GM21619 (cell line): Measurements from ENCODE around the gene TGM5.

Experiments used
- ATAC-seq: cut with Tn5 transposase; IDR thresholded peaks from one replicate; pipeline ENCODE4 v1.9.1; 2021; ENCODE audit not compliant: unreplicated experiment

The TGM5 gene

DNA sequence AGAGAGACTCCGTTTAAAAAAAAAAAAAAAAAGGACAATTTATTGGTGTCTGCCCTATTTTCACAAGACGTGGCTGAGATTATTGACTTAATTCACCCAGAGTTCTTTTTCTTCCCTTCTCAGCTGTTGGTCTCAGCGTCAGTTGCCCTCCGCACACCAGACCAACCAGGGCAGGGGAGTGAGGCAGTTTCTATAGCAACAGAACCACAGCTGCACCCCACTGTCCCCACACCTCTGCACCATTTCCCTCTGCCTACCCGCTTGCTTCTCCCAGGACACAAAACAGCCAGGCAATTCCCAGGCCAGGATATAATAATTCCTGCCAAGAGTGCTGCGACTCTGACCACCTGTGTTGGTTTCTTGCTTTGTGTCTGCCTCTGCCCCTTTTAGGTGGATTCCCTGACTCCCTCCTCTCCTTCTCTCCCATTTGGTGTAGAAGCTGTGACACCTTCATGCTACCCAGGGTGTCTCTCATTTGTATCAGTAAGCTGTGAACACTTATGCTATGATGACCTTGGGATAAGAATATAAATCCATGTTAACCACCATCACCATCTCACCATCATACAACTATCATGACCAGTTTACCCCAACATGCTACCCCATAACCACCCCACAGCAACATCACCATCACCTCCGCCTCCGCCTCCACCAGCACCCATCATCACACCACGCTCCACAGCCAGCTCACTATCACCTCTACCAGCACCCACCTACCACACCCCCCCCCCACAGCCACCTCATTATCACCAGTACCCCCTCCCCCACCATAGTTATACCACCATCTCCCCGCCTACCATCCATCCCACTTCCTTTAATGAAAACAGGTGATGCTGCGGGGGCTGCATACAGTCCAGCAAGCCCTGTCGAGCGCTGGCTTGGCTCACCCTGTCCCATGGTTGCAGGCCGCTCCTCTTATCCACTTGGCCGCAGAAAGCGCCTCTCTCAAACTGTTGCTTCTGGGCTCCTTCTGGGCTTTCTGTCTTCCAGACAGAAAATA, 46.5 kb downstream of the TGM5 start:
- ATAC-seq = no peak

DNA sequence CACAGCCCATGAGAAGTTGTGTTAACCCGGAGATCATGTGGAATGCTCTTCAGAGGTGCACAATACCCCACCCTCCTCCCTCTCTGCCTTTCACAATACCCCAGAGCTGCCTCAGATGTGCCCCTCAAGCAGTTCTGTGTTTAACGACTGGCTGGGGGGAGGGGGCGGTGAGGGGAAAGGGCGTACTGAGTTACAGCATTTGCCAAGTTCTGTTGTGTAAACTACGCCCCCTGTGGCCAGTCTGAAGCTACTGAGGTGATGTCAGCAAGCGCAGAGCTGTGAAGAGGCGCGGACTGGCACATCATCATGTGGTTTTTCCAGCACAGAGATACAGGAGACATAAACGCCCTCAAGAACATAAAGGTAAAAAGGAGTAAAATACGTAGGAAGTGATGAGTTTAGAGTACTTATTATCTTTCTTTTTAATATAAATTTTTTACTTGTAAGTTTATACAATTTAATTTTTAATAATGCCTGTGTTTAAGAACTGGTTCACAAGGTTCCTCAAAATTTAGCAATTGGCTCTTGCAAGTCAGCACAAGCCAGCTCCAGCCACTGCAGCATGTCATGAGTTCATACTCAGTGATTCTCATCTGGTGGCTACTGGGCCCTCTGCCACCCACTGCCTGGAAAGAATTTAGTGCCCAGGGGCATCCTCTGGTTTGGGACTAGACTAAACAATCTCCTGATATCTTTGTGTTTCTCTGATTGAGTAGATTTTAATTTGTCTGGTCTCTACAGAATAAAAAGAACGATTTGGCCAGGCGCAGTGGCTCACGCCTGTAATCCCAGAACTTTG, 47.6 kb downstream of the TGM5 start:
- ATAC-seq = no peak

DNA sequence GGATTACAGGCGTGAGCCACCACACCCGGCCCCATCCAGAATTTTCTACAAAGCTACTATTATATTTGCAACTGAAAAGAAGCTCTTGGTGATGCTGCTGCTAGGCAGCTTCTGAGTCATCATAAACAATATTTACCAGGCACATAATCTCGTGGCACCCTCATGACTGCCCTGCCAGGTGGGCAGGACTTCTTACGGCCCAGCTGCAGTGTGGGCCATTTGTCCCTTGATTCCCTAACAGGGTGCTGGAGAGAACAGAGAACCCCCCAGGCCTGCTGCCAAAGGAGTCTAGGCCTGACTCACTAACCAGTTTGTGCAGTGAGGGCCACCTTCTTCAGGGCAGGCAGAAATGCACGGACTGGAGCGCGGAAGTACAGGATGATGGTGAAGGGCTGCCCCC, 50.8 kb downstream of the TGM5 start:
- no peak for ATAC-seq

DNA sequence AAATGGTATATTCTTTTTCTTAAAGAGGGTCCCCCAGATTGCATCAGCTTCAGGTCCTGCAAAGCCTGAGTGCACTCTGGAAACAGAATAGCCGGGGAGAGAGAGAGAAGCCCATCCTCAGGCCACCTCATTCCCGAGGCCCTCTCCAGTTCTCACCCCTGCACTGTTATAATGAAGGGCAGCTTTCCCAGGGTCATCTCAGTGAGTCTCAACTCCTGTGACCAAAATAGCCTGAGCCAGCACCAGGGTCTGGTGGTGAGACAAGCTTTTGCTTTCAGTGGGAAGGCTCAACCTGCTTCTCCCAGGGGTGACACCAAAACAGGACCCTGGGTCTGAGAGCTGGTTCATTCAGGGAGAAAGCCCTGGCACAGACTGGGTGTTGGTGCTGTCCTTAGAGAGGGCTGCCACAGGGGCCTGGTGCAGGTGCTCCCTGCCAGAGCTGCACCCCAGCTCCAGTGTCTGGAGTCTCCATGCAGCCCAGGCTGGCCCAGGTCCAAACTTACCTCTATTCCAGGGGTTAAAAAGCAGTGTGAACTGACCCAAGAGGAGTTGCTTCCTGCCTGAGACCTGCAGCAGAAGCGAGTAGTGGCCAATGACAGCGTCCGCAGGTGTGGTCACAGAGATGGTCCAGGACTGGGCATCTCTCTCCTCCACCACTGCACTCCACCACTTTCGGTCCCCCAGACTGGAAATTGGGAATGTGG, 52.0 kb downstream of the TGM5 start:
- no peak for ATAC-seq

DNA sequence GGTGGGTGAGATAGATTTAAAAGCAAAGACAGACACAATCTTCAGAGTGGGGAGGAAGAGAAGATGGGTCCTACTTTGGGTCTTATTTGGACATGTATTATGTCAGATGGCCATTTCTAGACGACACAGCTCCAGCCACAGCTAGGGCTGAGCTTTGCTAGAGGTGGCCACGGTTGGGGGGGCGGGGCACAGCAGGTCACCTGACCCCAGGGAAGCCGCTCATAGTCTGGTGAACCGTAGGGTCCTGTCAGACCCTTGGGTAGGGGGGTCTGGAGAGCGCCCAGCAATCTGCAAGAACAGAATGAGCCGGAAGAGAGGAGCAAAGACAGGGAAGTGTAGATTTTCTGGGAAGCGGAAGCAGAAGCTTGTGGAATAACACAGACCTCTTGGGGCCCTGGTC, 52.6 kb downstream of the TGM5 start:
- ATAC-seq = no peak

DNA sequence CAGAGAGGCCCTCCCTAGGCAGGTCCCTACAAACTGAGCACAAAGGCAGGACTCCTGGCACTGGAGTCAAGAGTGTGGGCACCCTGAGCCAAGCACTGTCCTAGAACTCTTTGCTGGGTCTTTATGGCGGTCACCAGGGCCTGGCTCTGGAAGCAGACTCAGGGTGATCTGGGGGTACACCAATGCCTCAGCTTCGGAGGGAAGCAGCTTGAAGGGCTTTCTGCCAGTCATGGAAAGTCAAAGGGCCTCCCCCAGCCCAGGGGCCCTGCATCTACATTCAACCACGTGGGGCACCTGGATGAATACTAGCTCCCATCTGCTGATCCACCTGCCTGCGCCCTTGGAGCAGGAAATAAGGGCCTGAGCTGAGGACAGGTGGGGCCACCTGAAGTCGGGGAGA, 53.3 kb downstream of the TGM5 start:
- ATAC-seq = no peak

DNA sequence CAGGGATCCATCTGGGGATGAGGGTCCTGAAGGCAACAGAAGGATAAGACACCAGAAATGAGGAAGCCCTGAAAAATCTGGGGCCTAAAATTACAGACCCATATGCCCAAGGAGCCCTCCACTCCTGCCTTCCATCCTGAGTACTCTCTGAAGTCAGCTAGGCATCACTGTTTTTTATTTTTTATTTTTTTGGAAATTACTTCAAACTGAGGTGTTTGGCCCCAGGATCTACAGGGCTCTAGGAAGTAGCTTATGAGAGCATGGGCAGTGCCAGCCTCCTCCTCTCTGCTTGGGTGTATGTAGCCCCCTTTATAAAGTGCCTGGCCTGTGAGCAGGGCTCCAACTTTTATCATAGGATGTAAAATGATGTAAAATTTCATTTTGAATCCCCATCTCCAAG, 53.8 kb downstream of the TGM5 start:
- ATAC-seq = no peak

DNA sequence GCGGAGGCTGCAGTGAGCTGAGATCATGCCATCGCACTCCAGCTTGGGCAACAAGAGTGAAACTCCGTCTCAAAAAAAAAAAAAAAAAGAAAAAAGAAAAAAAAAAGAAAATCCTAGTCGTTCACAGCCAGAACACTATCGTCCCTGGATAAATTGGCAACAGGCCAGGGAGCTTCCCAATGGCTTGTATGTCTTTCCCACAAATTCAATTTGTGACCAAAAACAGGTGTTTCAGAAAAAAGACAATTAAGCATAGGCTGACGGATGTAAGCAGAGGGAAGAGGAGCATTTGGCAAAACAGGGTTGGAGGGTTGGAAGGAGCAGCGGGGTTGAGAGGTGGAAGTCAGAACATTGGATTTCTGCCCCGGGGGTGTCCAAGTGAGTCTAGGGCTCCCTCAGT, 54.4 kb downstream of the TGM5 start:
- ATAC-seq = no peak

DNA sequence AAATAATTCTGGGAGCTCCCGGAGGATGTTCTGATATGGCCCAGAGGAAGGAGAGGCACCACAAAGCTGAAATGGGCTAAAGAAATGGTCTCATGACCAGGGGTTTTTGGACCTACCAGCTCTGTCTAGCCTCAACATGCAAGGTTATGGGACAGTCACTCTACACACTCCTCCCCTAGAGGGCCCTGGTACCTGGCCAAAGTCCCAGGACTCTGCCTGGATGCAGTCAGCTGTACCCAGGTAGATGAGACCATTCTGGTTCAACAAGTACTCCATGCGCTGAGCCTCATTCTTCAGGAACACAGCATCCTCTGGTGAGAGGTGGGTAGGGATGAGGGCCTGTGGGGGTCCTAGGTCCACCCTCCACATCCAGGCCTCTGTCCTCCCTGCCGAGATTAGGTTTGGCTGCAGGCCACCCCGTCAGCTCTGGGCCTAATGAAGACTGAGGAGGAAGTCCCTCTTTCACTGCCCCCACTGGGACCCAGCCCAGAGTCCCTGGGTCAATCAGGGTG, 55.4 kb downstream of the TGM5 start:
- ATAC-seq = no peak

DNA sequence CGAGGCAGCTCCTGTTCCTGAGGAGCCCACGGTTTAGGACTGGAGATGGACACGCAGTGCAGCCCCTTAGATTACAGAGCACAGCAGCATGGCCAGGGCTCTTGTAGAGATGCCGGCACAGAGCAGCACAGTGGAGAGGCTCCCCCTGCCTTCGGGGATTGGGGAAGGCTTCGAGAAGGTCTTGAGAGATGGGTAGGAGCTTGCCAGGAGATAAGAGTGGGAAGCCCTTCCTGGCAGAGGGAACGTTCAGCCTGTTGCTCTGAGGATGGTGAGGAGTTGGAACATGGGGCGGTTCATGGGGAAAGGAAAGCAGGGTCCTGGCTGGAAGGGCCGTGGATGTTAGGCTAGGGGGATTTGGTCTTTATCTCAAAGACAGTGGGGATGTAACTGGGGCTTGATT, 55.9 kb downstream of the TGM5 start:
- no peak for ATAC-seq

DNA sequence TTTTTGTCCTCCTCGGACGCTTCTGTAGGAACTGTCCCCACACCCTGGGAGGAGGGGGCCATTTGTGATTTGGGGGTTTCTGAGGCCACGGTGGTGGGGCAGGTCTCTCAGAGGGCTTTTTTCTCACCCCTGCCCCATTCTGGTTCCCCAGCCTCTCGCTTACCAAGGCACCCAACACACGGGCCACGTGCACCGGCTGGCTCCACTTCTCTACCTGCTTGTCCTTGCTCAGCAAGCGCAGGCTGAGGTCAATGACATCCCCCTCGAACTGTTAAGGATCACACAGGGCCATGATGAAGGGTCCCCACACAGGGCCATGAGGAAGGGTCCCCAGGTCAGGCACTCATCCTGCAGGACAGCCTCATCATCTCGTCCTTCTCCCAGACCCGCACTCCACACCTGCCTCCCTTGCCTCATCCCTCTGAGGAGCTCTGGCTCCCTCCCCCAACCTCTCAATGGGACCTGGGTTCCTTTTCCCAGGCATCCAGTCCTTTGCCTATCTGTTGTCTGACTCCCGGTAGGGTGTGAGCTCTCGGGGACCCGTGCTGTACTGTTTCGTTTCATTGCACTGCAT, 56.5 kb downstream of the TGM5 start:
- ATAC-seq = no peak

DNA sequence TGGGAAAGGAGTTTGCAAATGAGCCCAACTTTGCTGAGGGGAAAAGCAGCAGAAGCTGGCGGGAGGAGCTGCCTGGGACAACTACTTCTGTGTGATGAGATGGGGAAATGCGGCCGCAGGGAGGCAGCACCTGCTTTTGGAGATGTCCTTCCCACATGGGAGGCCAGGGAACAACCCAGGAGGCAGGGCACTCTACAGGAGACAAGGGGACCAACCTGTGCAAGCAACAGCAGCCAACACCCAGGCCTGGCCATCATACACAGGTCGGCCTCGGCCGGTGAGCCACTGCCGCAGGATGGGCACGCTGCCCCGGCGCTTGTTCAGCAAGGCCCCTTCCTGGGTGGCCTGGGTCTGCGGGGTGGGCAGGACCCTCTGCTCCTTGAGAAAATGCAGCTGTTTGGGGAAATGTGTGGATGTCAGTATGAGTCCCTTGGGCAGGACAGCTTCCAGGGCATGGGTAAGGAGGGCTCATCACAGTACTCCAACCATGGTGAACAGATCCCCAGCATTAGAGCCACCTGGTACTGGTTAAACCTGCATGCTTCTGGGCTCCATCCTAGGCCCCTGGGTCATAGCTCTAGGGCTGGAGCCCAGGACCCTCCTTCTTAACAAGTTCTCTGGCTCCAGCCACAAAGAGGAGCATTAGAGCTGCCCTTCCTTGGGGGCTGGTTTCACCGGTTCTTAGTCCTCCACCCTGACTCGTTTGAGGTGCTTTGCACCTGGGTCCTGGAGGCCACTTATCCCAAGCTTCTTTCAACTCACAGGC, 57.5 kb downstream of the TGM5 start:
- ATAC-seq = no peak

DNA sequence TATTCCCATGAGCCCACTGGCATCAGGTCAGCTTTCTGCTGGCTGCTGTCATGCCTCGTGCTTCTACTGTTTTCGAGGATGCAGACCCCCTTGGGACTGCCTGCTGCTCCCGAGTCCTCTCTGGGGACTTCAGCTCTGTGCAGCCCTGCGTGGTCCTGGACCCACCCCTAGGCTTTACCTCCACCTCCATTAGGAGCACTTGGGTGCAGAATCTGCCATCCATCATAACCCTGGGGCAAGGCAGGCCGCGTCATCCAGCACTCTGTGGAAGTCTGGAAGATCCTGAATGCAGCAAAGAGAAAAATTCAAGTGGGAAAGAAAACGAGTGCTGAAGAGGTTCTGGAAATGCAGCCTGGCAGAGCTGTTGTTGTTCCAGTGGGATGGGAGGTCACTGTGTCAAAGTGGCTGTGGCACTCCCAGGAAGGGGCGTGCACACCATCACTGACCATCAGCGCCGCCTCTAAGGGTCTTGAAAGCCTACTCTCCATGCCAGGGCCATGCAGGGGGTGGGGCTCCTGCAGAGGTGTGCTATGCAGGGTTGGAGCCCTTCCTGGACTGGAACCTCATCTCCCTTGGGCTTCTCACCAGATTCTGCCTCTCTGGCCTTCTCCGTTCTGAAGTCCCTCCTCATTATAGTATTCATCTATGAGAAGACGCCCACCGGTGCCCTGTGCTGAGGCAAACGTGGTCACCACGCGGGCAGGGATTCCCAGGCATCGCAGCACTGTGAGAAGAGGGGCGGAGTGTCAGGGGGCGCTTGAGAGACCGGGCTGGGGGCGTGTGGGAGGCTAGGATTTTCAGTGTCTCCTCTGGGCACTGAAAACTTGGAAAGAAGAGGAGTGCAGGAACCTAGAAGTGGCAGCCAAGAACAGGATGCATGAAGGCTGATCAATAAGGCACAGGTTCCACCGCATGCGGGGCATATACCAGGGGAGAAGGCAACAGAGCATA, 58.4 kb downstream of the TGM5 start:
- ATAC-seq = no peak

DNA sequence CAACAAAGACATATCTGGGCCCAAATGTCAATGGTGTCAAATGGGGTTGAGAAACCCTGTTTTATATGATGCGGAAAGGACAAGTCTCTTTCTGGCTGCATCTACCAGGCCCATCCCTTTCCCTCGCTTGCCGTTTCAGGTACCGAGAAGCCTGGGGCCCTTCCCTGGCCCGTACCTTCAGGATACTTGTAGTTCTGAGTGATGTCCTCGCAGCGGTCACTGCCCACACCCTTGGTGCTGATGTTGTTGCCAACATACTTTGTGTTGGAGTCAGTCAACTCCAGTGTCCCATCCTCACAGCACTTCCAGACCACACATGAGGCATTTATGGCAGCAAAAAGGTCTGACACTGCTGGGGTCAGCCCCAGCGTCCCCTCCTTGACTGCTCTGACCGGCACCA, 59.7 kb downstream of the TGM5 start:
- ATAC-seq = no peak

DNA sequence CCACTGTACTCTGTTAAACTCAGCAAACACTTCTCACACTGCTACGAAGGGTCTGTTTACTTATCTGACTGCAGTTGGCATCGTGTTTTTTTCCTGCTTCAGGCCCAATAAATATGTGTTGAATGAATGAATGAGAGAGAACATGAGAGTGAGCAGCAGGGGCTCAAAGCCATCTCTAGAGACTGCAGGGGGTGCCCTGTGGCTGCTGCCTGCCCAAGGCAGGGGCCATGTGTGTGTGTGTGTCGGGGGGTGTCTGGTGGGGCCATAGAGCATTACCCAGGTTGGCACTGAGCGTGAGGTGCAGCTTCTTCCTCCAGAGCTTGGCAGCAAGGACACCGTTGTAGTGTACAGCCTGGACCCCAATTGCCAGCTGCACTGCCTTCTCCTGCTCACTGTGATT, 60.7 kb downstream of the TGM5 start:
- ATAC-seq = no peak

DNA sequence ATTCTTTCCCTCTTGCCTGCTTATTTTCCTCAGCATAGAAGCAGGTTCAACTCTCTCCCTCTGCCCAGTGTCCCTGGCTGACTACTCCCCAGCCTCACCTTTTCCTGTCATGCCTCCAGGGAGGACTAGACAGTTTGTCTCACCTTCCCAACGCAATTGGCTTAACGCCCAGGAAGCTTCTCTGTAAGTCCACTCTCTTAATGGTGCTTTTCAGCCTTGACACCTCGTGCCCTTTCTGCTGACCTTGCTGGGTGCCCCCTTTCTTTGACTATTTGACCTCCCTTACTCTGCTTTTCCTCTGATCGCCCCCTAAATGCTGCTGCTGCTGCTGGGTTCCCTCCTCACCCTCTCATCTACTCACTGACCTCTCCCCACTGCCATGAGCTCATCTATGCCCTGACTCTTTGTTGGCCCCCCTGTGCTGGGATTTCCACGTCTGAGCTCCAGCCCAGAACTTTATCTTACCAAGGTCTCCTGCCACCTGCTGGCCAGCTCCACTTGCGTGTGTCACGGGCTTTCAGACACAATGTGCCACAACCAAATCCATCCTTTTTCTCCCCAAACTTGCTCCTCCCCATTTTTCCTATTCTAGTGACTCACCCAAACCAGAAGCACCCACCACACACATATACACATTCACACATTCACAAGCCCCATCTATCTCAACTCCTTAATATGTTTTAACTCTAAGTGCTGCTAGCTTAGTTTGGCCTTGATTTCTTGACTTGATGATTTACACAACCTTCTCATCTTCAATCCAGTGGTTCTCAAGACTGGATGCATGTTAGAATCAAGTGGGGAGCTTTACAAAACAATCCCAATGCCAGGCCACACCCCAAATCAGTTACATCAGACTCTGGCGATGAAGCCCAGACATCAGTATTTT, 62.5 kb downstream of the TGM5 start:
- no peak for ATAC-seq

DNA sequence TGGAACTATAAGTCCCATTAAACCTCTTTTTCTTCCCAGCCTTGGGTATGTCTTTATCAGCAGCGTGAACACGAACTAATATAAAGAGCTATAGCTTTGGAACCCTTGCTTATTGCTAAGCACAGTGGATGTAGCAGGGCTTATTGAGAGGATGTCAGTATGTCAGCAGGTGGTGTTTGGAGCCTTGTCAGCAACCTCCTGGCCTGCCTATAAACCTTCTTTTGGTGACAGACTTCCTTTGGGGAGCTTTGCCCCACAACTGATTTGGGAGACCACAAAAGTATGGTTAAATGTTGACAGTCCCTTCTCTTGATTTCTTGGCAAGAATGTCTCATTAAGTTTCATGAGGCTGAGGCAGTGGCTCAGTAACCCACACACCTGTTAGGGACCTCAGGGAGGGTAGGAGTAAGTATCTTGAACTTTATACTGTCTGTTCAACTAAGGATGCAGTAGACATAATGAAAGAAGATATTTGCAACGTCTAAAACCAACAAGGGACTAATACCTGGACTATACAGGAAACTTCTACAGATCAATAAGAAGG, 66.7 kb downstream of the TGM5 start:
- ATAC-seq = no peak

DNA sequence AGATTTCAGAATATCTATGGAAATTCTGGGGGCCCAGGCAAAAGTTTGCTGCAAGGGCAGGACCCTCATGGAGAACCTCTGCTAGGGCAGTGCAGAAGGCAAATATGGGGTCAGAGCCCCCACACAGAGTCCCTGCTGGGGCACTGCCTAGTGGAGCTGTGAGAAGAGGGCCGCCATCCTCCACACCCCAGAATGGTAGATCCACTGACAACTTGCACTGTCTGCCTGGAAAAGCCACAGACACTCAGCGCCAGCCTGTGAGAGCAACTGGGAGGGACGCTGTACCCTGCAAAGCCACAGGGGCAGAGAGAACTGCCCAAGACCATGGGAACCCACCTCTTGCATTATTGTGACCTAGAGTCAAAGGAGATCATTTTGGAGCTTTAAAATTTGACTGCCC, 67.7 kb downstream of the TGM5 start:
- ATAC-seq = no peak
